ENCODE measurements around the gene CIBAR2.

GRCh38 chr16:85133290-85133599 is 21.0 kb upstream of the CIBAR2 start:
- TF ChIP-seq CTCF (conservative IDR thresholded peaks at IDR 0.05 in 1 of 2, IDR thresholded peaks at IDR 0.05 in 1 of 2; ENCODE audit: low read depth in 1 of 2, low read length in 2 of 2): no peak
- no peak for TF ChIP-seq EZH2 (IDR thresholded peaks at IDR 0.05; ENCODE audit: low read length, missing control alignments)

Measured in fibroblast of lung (primary cell).